SK-N-MC (cell line): ENCODE results near the gene DSN1.

Source experiments
- EZH2 ChIP-seq: fragments of 200-600 bp; sonication (generic); IDR thresholded peaks from one replicate; pipeline ENCODE4 v1.6.1; 2017; ENCODE audit warnings: antibody characterized with exemption
- POLR2AphosphoS5 ChIP-seq: IDR thresholded peaks from 2 replicates; pipeline ENCODE4 v1.6.1; 2012; ENCODE audit warnings: mild to moderate bottlenecking, low read depth, low read length, borderline replicate concordance

GRCh38 chr20:36720510-36720909 is 53.1 kb downstream of the DSN1 start:
- TF ChIP-seq EZH2, result no peak
- no peak for TF ChIP-seq POLR2AphosphoS5
